Astrocyte (in vitro differentiated cells and primary cell): ENCODE data around the gene SPSB1. TPM values are rescaled to one million over a fixed set of nuclear protein-coding genes. Genes with fewer than 3 reads are reported as not detected.
A peak's percentile ranks its signal among the peaks of the same experiment; 100 is the strongest.

Experiments
- DNase-seq: peaks from one replicate; pipeline ENCODE4 v3.0.0-alpha.2; 2010; ENCODE audit warnings: low read depth
- FAIRE-seq: peaks from 2 replicates; lab custom pipeline; 2011; peaks lifted over from hg19 to GRCh38; lab: Jason Lieb, UNC
- H2AFZ ChIP-seq: 2 replicates; pipeline ENCODE4 v1.6.0; 2012; ENCODE audit warnings: low read depth, low read length, inconsistent platforms
- H3K27ac ChIP-seq: 2 replicates; pipeline ENCODE4 v1.5.1; 2011; ENCODE audit warnings: low read depth, low read length, inconsistent platforms
- H3K27me3 ChIP-seq: 2 replicates; pipeline ENCODE4 v1.6.0; 2011; ENCODE audit warnings: low read length, inconsistent platforms; ENCODE audit not compliant: insufficient read depth
- H3K36me3 ChIP-seq: 2 replicates; pipeline ENCODE4 v1.5.1; 2011; ENCODE audit warnings: low read length, inconsistent platforms; ENCODE audit not compliant: insufficient read depth
- H3K4me1 ChIP-seq: 2 replicates; pipeline ENCODE4 v1.5.1; 2011; ENCODE audit warnings: low read length, inconsistent platforms; ENCODE audit not compliant: insufficient read depth
- H3K4me2 ChIP-seq: 2 replicates; pipeline ENCODE4 v1.6.0; 2012; ENCODE audit warnings: low read length, inconsistent platforms
- H3K4me3 ChIP-seq: 2 replicates; pipeline ENCODE4 v1.5.1; 2011; ENCODE audit warnings: low read depth, mild to moderate bottlenecking, low read length, inconsistent platforms; ENCODE audit not compliant: insufficient read depth
- H3K79me2 ChIP-seq: 2 replicates; pipeline ENCODE4 v1.6.0; 2012; ENCODE audit warnings: mild to moderate bottlenecking, low read length, inconsistent platforms; ENCODE audit not compliant: insufficient read depth
- H3K9ac ChIP-seq: 2 replicates; pipeline ENCODE4 v1.6.0; 2012; ENCODE audit warnings: mild to moderate bottlenecking, low read length, inconsistent platforms
- H3K9me3 ChIP-seq: 2 replicates; pipeline ENCODE4 v1.5.1; 2012; ENCODE audit warnings: low read depth, mild to moderate bottlenecking, low read length, inconsistent platforms; ENCODE audit not compliant: insufficient read depth
- H4K20me1 ChIP-seq: 2 replicates; pipeline ENCODE4 v1.6.0; 2012; ENCODE audit warnings: low read length, inconsistent platforms; ENCODE audit not compliant: insufficient read depth
- H3K27ac Mint-ChIP-seq: one replicate; pipeline ENCODE4 v1.8.0; 2021; ENCODE audit warnings: mild to moderate bottlenecking, mixed read lengths; ENCODE audit not compliant: unreplicated experiment
- H3K27me3 Mint-ChIP-seq: one replicate; pipeline ENCODE4 v1.8.0; 2021; ENCODE audit warnings: low read depth, mixed read lengths; ENCODE audit not compliant: unreplicated experiment
- H3K36me3 Mint-ChIP-seq: one replicate; pipeline ENCODE4 v1.8.0; 2021; ENCODE audit warnings: low read depth, mixed read lengths; ENCODE audit not compliant: unreplicated experiment
- H3K4me1 Mint-ChIP-seq: one replicate; pipeline ENCODE4 v1.8.0; 2021; ENCODE audit warnings: low read depth, mixed read lengths; ENCODE audit not compliant: unreplicated experiment
- H3K4me3 Mint-ChIP-seq: one replicate; pipeline ENCODE4 v1.8.0; 2021; ENCODE audit warnings: mild to moderate bottlenecking, moderate library complexity, mixed read lengths; ENCODE audit not compliant: unreplicated experiment
- H3K9me3 Mint-ChIP-seq: one replicate; pipeline ENCODE4 v1.8.0; 2021; ENCODE audit warnings: mild to moderate bottlenecking, mixed read lengths; ENCODE audit not compliant: unreplicated experiment
- CTCF ChIP-seq: IDR thresholded peaks from 2 replicates; pipeline ENCODE4 v1.5.1; 2011; ENCODE audit warnings: low read depth, mild to moderate bottlenecking, inconsistent platforms, low read length, moderate library complexity; ENCODE audit not compliant: insufficient read depth
- EZH2 ChIP-seq: IDR thresholded peaks from 2 replicates; pipeline ENCODE4 v1.6.1; 2012; ENCODE audit warnings: mild to moderate bottlenecking, low read length, inconsistent platforms; ENCODE audit not compliant: insufficient read depth
- total RNA-seq: library from RNA; stranded (reverse); gene quantifications from 2 replicates; pipeline ENCODE4 v1.2.1, GENCODE V29; 2021

Gene SPSB1
- total RNA-seq, 1 donor from 2014 or later = 53.5 TPM

DNA sequence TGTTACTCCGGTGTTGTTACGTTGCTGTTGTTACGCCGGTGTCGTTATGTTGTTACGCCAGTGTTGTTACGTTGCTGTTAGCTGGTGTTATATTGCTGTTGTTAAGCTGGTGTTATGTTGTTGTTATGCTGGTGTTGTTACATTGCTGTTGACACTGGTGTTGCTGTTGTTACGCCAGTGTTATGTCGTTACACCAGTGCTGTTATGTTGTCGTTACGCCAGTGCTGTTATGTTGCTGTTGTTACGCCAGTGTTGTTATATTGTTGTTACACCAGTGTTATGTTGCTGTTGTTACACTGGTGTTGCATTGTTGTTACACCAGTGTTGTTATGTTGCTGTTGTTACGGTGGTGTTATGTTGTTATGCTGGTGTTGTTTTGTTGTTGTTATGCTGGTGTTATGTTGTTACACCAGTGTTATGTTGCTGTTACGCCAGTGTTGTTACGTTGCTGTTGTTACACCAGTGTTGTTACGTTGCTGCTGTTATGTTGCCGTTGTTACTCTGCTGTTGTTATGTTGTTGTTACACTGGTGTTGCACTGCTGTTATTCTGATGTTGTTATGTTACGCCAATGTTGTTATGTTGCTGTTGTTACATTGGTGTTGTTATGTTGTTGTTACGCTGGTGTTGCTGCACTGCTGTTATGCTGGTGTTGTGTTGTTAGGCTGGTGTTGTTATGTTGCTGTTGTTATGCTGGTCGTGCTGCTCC is 32.5 kb upstream of the SPSB1 start:
- Mint-ChIP-seq H3K27ac (peak overlapping the region; percentile 27), H3K4me3 (no peak overlapping the region), H3K27me3 (peaks cover 15% of the 10 kb centered on the region), H3K9me3 (no peaks in the 10 kb centered on the region), H3K36me3 (peaks cover 12% of the 10 kb centered on the region), H3K4me1 (peaks cover 3% of the 10 kb centered on the region)
- H3K4me2 ChIP-seq = no peak overlapping the region
- H3K9me3 ChIP-seq = peaks cover 8% of the 10 kb centered on the region
- TF ChIP-seq CTCF (no peak), EZH2 (no peak)
- no peak overlapping the region for H3K9ac ChIP-seq
- H3K36me3 ChIP-seq = no peaks in the 10 kb centered on the region
- DNase-seq (no peak), FAIRE-seq (peak; percentile 98)
- no peak overlapping the region for H3K27ac ChIP-seq
- H3K4me3 ChIP-seq = no peak overlapping the region
- no peaks in the 10 kb centered on the region for H3K4me1 ChIP-seq
- H2AFZ ChIP-seq = no peak overlapping the region
- no peaks in the 10 kb centered on the region for H3K27me3 ChIP-seq
- peaks cover 39% of the 10 kb centered on the region for H3K79me2 ChIP-seq
- H4K20me1 ChIP-seq = peaks cover 41% of the 10 kb centered on the region

- peaks cover 14% of the 10 kb centered on the region for H3K36me3 Mint-ChIP-seq
- Histone ChIP-seq H3K27me3 (no peaks in the 10 kb centered on the region), H3K4me1 (peaks cover 4% of the 10 kb centered on the region), H3K36me3 (no peaks in the 10 kb centered on the region), H3K9me3 (peaks cover 8% of the 10 kb centered on the region), H3K79me2 (peaks cover 34% of the 10 kb centered on the region), H3K4me3 (no peak overlapping the region), H2AFZ (no peak overlapping the region), H3K27ac (no peak overlapping the region), H4K20me1 (peaks cover 44% of the 10 kb centered on the region), H3K9ac (no peak overlapping the region), H3K4me2 (no peak overlapping the region)
- H3K9me3 Mint-ChIP-seq = no peaks in the 10 kb centered on the region
- peaks cover 17% of the 10 kb centered on the region for H3K27me3 Mint-ChIP-seq
- no peak for TF ChIP-seq EZH2
- TF ChIP-seq CTCF = no peak
- H3K27ac Mint-ChIP-seq = no peak overlapping the region
- DNase-seq (no peak), FAIRE-seq (no peak)
- H3K4me3 Mint-ChIP-seq = no peak overlapping the region
- peaks cover 7% of the 10 kb centered on the region for H3K4me1 Mint-ChIP-seq
Observed at GRCh38 chr1:9261496-9261895, 31.2 kb upstream of the SPSB1 start.
